K562 (cell line): ENCODE data around the gene CEP131. TPM values are rescaled to one million over a fixed set of nuclear protein-coding genes. Genes with fewer than 3 reads are reported as not detected.

ENCODE experiments used
- ATAC-seq: fragments of 200-7000 bp; cut with Tn5 transposase; 3 replicates; pipeline ENCODE4 v1.9.1; 2020; ENCODE audit warnings: moderate library complexity
- BruUV-seq: library from RNA; stranded (reverse); fragments of 400-500 nt; replicated peaks from 2 replicates; lab custom pipeline; 2021; lab: Mats Ljungman, UMichigan
- CTCF ChIA-PET: fragments of 300-600 bp; formaldehyde crosslinking; extraction: SDS; loops from one replicate; lab custom pipeline; 2021; ENCODE audit warnings: low intra/inter-chr PET ratio; lab: Yijun Ruan, JAX
- POLR2A ChIA-PET: fragments of 300-600, 350-650 bp; sonication (Branson Sonifier 250); formaldehyde crosslinking; extraction: SDS; loops from one replicate; lab custom pipeline; 2021; ENCODE audit warnings: antibody characterized with exemption, inconsistent platforms; lab: Yijun Ruan, JAX
- DNase-seq, 4 experiments: peaks; one replicate each; pipeline versions ENCODE4 v3.0.0 to v3.0.0-alpha.2; 2011 to 2018; ENCODE audit warnings: low spot score in 3 of 4, mixed read lengths in 3 of 4; ENCODE audit errors: extremely low read depth in 1 of 4
- FAIRE-seq: peaks from 2 replicates; lab custom pipeline; 2011; peaks lifted over from hg19 to GRCh38; lab: Jason Lieb, UNC
- H2AFZ ChIP-seq: 2 replicates; pipeline ENCODE4 v1.6.0; 2011; ENCODE audit warnings: low read depth, low read length, control low read depth, inconsistent platforms
- H3K27ac ChIP-seq: fragments of 200-600 bp; 3 replicates; pipeline ENCODE4 v1.8.0; 2011; ENCODE audit warnings: low read depth, mild to moderate bottlenecking, control low read depth, inconsistent platforms, low read length, moderate library complexity, mixed read lengths; ENCODE audit errors: extremely low read depth
- H3K27me3 ChIP-seq, 2 experiments: fragments of 300-600 bp in 1 of 2; 2 replicates in 1 of 2; 3 replicates in 1 of 2; pipeline versions ENCODE4 v1.6.0 to v1.8.0; 2011; ENCODE audit warnings: inconsistent platforms in 2 of 2, low read length in 2 of 2, mild to moderate bottlenecking in 1 of 2, mixed read lengths in 1 of 2, moderate library complexity in 1 of 2; ENCODE audit not compliant: control insufficient read depth in 2 of 2, insufficient read depth in 2 of 2
- H3K36me3 ChIP-seq: fragments of 300-600 bp; 3 replicates; pipeline ENCODE4 v1.8.0; 2011; ENCODE audit warnings: mild to moderate bottlenecking, low read length, inconsistent platforms; ENCODE audit not compliant: control insufficient read depth, insufficient read depth
- H3K4me1 ChIP-seq, 2 experiments: fragments of 200-600 bp in 1 of 2; replicated peaks in 1 of 2; 2 replicates in 1 of 2; 3 replicates in 1 of 2; pipeline versions ENCODE4 v1.5.1 to v1.8.0; 2011; ENCODE audit warnings: inconsistent platforms in 2 of 2, low read length in 2 of 2, mild to moderate bottlenecking in 1 of 2, mixed read lengths in 1 of 2, moderate library complexity in 1 of 2; ENCODE audit not compliant: control insufficient read depth in 2 of 2, insufficient read depth in 2 of 2
- H3K4me2 ChIP-seq: 2 replicates; pipeline ENCODE4 v1.6.1; 2011; ENCODE audit warnings: low read length, control low read depth, inconsistent platforms, mixed read lengths; ENCODE audit not compliant: insufficient read depth
- H3K4me3 ChIP-seq: fragments of 200-600 bp; sonication (generic), shearing (Covaris generic); 2 replicates; pipeline ENCODE4 v1.5.1; 2016; ENCODE audit warnings: control low read depth, inconsistent platforms
- H3K79me2 ChIP-seq: fragments of 200-600 bp; 3 replicates; pipeline ENCODE4 v1.8.0; 2011; ENCODE audit warnings: low read length, inconsistent platforms; ENCODE audit not compliant: control insufficient read depth, insufficient read depth
- H3K9ac ChIP-seq, 2 experiments: 2 replicates each; pipeline versions ENCODE4 v1.6.0 to v1.6.1; 2011; ENCODE audit warnings: low read depth in 2 of 2, low read length in 2 of 2, control low read depth in 1 of 2, inconsistent platforms in 1 of 2, mild to moderate bottlenecking in 1 of 2, mixed read lengths in 1 of 2; ENCODE audit not compliant: insufficient read depth in 1 of 2
- H3K9me1 ChIP-seq: one replicate; pipeline ENCODE4 v1.6.0; 2011; ENCODE audit warnings: inconsistent platforms, mild to moderate bottlenecking, low read length, moderate library complexity; ENCODE audit not compliant: control insufficient read depth, insufficient read depth
- H3K9me3 ChIP-seq: replicated peaks from 2 replicates; pipeline ENCODE4 v1.5.1; 2011; ENCODE audit warnings: low read depth, low read length, inconsistent platforms; ENCODE audit not compliant: control insufficient read depth, insufficient read depth
- H4K20me1 ChIP-seq: replicated peaks from 2 replicates; pipeline ENCODE4 v1.6.1; 2011; ENCODE audit warnings: low read length, inconsistent platforms, mixed read lengths; ENCODE audit not compliant: control insufficient read depth, insufficient read depth
- CCAR2 ChIP-seq: fragments of 200-400 bp; formaldehyde crosslinking; IDR thresholded peaks from 2 replicates; pipeline ENCODE4 v1.6.1; 2017; ENCODE audit warnings: mild to moderate bottlenecking, low read depth, low read length
- CREB3 ChIP-seq: fragments of 450-650 bp; conservative IDR thresholded peaks from 2 replicates; pipeline ENCODE4 v1.6.1; 2016; ENCODE audit warnings: missing genetic modification characterization, low read depth, mild to moderate bottlenecking, missing compliant biosample characterization, moderate library complexity
- E2F1 ChIP-seq: sonication (generic); formaldehyde crosslinking; IDR thresholded peaks from 2 replicates; pipeline ENCODE4 v1.8.1; 2023; ENCODE audit warnings: mild to moderate bottlenecking, missing genetic modification reagents, moderate library complexity
- MYC ChIP-seq, 2 experiments: fragments of 250-450 bp in 1 of 2; sonication (Bioruptor Pico) in 1 of 2; IDR thresholded peaks; 2 replicates each; pipeline versions ENCODE4 v1.5.1 to v1.6.1; 2012 to 2021; ENCODE audit warnings: low read depth in 2 of 2, borderline replicate concordance in 1 of 2, improper control_type of control experiment in 1 of 2, low read length in 1 of 2, mild to moderate bottlenecking in 1 of 2, moderate library complexity in 1 of 2
- WHSC1 ChIP-seq: IDR thresholded peaks from one replicate; pipeline ENCODE4 v1.6.1; 2012; ENCODE audit warnings: low read length, control low read depth, inconsistent platforms
- ZNF121 ChIP-seq: sonication (generic); formaldehyde crosslinking; conservative IDR thresholded peaks from 2 replicates; pipeline ENCODE4 v1.8.0; 2022; ENCODE audit warnings: missing genetic modification reagents
- ZNF766 ChIP-seq: fragments of 200-800 bp; sonication (Bioruptor generic); conservative IDR thresholded peaks from 2 replicates; pipeline ENCODE4 v1.6.1; 2016; ENCODE audit warnings: missing genetic modification characterization, missing compliant biosample characterization
- WGBS: fragments of 100-300 bp; shearing (Covaris generic); methylation state at CpG from one replicate; pipeline ENCODE4 v1.1.6; 2016; ENCODE audit warnings: low coverage, mixed read lengths; ENCODE audit not compliant: insufficient coverage; ENCODE audit errors: missing lambda C conversion rate; 5-methylcytosine and 5-hydroxymethylcytosine counted together
- in situ Hi-C: fragments of 300-500 bp; cut with MboI; formaldehyde crosslinking; loops from 4 replicates; pipeline ENCODE4 v1.15.0; 2018; ENCODE audit warnings: inconsistent platforms, mixed read lengths
- intact Hi-C: fragments of 100-400 bp; cut with micrococcal nuclease; formaldehyde crosslinking; loops from 2 replicates; pipeline ENCODE4 v1.14.2; 2022
- polyA plus RNA-seq, 8 experiments: library from polyadenylated mRNA; depleted of rRNA in 4 of 8; stranded (reverse) in 5 of 8; unstranded in 3 of 8; fragments of >200 nt; fragmentation: Nextera tagmentation in 2 of 8; fragmentation: Illumina TruSeq in 1 of 8; extraction: Ambion mirVana in 2 of 8; extraction: Trizol in 1 of 8; gene quantifications; 2 replicates each; pipeline versions ENCODE4 v1.2.1 to v1.2.3, GENCODE V29; 2011 to 2014; ENCODE audit warnings: inconsistent platforms in 1 of 8, missing spikeins in 1 of 8
- total RNA-seq, 7 experiments: library from RNA; depleted of rRNA in 6 of 7; stranded (reverse); fragments of >200 nt in 6 of 7; fragmentation: Illumina TruSeq in 2 of 7; extraction: Trizol in 2 of 7; gene quantifications; 2 replicates each; pipeline versions ENCODE4 v1.2.1 to v1.2.3, GENCODE V29; 2011 to 2021; ENCODE audit warnings: low replicate concordance in 1 of 7
- TF ChIP-seq, protein P1 (sequence below): sonication (generic); formaldehyde crosslinking; IDR thresholded peaks from 2 replicates; pipeline ENCODE4 v1.8.1; 2023; ENCODE audit warnings: missing genetic modification reagents, mild to moderate bottlenecking, borderline replicate concordance
- TF ChIP-seq, protein P2 (sequence below): fragments of 250-450 bp; sonication (Bioruptor Pico); IDR thresholded peaks from 2 replicates; pipeline ENCODE4 v1.5.0; 2020; ENCODE audit warnings: mild to moderate bottlenecking, borderline replicate concordance

Gene CEP131
- total and polyA plus RNA-seq, 9 of the 15 experiments (the other 6 are each of a cell fraction or from before 2014, with no cell fraction given) = 0.24 to 21.2 (median 2.3) TPM

DNA sequence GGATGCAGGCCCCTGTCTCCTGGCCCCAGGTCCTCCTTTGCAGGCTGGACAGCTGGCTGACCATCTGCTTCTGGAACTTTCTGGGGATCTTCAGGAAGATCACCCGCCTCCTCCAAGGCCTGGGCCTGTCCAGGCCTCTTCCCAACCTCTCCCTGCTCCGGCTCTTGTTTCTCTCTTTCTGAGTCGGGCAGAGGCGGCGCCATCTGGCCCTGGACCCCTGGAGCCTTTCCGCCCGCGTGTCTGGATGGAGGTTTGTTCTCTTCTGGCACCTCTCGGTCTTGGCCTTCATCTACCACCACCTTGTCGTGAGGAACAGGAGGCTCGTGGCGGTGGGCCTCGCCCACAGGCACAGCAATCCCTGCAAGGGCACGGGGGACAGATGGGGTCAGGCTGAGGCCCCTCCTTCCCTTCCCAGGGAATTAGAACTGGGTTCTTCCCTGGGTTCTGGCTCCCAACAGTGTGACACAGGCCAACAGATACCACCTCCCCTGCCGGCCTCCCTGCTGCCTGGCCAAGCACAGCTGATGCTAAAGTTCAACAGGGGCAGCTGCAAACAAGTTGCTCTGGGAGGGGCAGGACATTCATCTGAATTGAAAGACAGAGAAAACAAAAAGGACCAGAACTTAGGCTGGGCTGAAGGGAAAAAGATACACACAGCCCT is 29.7 kb upstream of the CEP131 start:
- intact Hi-C loops (loop anchor here (5.0 kb wide), 1 partner anchor 40 kb away; no protein-coding TSS in a partner anchor), in situ Hi-C loops (no loop called here)
- Histone ChIP-seq H3K36me3 (peaks cover 30% of the 10 kb centered on the region; the same call in 1 of the 3 replicates), H3K9me3 (no peaks in the 10 kb centered on the region), H3K79me2 (no peaks in the 10 kb centered on the region), H3K27me3 (no peaks in the 10 kb centered on the region), H4K20me1 (no peaks in the 10 kb centered on the region; the same call in 1 of the 2 replicates), H3K4me2 (no peak overlapping the region), H3K4me3 (no peak overlapping the region), H3K4me1 (peaks cover 0 to 37% of the 10 kb centered on the region in 2 experiments; a peak in 1 of 5 replicates), H3K27ac (no peak overlapping the region), H3K9me1 (no peaks in the 10 kb centered on the region), H2AFZ (no peak overlapping the region), H3K9ac (peak overlapping the region in 1 of 2 experiments; percentile 37; a peak in 1 of 4 replicates)
- CTCF ChIA-PET = interaction anchor here (0.6 to 4.0 kb wide), 7 partner anchors 230 to 449 kb away, joined by 3 to 33 read pairs (median 9); no protein-coding TSS in a partner anchor
- POLR2A ChIA-PET = interaction anchor here (0.6 to 0.8 kb wide), 2 partner anchors 8 to 150 kb away, joined by 3 read pairs; no protein-coding TSS in a partner anchor
- DNase-seq (no peak), FAIRE-seq (no peak), ATAC-seq (no peak)
- 84% methylated on average over 14 of the region's 15 CpGs for WGBS
- BruUV-seq = no TSS peak
- no peak for TF ChIP-seq ZNF121
- no peak for TF ChIP-seq CCAR2
- TF ChIP-seq, protein P1, sequence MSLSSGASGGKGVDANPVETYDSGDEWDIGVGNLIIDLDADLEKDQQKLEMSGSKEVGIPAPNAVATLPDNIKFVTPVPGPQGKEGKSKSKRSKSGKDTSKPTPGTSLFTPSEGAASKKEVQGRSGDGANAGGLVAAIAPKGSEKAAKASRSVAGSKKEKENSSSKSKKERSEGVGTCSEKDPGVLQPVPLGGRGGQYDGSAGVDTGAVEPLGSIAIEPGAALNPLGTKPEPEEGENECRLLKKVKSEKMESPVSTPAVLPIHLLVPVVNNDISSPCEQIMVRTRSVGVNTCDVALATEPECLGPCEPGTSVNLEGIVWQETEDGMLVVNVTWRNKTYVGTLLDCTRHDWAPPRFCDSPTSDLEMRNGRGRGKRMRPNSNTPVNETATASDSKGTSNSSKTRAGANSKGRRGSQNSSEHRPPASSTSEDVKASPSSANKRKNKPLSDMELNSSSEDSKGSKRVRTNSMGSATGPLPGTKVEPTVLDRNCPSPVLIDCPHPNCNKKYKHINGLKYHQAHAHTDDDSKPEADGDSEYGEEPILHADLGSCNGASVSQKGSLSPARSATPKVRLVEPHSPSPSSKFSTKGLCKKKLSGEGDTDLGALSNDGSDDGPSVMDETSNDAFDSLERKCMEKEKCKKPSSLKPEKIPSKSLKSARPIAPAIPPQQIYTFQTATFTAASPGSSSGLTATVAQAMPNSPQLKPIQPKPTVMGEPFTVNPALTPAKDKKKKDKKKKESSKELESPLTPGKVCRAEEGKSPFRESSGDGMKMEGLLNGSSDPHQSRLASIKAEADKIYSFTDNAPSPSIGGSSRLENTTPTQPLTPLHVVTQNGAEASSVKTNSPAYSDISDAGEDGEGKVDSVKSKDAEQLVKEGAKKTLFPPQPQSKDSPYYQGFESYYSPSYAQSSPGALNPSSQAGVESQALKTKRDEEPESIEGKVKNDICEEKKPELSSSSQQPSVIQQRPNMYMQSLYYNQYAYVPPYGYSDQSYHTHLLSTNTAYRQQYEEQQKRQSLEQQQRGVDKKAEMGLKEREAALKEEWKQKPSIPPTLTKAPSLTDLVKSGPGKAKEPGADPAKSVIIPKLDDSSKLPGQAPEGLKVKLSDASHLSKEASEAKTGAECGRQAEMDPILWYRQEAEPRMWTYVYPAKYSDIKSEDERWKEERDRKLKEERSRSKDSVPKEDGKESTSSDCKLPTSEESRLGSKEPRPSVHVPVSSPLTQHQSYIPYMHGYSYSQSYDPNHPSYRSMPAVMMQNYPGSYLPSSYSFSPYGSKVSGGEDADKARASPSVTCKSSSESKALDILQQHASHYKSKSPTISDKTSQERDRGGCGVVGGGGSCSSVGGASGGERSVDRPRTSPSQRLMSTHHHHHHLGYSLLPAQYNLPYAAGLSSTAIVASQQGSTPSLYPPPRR (CRISPR knock-in tag) = no peak
- TF ChIP-seq WHSC1 = no peak
- TF ChIP-seq, protein P2, sequence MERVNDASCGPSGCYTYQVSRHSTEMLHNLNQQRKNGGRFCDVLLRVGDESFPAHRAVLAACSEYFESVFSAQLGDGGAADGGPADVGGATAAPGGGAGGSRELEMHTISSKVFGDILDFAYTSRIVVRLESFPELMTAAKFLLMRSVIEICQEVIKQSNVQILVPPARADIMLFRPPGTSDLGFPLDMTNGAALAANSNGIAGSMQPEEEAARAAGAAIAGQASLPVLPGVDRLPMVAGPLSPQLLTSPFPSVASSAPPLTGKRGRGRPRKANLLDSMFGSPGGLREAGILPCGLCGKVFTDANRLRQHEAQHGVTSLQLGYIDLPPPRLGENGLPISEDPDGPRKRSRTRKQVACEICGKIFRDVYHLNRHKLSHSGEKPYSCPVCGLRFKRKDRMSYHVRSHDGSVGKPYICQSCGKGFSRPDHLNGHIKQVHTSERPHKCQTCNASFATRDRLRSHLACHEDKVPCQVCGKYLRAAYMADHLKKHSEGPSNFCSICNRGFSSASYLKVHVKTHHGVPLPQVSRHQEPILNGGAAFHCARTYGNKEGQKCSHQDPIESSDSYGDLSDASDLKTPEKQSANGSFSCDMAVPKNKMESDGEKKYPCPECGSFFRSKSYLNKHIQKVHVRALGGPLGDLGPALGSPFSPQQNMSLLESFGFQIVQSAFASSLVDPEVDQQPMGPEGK (CRISPR knock-in tag) = no peak
- no peak for TF ChIP-seq ZNF766 (CRISPR knock-in tag)
- no peak for TF ChIP-seq MYC (IDR thresholded peaks at IDR 0.05; ENCODE audit: low read depth, low read length)
- TF ChIP-seq MYC (CRISPR knock-in tag; IDR thresholded peaks at IDR 0.05; ENCODE audit: borderline replicate concordance, low read depth) = no peak
- no peak for TF ChIP-seq E2F1 (CRISPR knock-in tag)
- TF ChIP-seq CREB3 (tag) = no peak
